ENCODE results near the gene FBLL1. TPM values are rescaled to one million over a fixed set of nuclear protein-coding genes. Genes with fewer than 3 reads are reported as not detected.
A peak's percentile ranks its signal among the peaks of the same experiment; 100 is the strongest.

FBLL1 gene
- total RNA-seq, 2 experiments from 2014 or later = 0.20 TPM; not detected in 1

DNA sequence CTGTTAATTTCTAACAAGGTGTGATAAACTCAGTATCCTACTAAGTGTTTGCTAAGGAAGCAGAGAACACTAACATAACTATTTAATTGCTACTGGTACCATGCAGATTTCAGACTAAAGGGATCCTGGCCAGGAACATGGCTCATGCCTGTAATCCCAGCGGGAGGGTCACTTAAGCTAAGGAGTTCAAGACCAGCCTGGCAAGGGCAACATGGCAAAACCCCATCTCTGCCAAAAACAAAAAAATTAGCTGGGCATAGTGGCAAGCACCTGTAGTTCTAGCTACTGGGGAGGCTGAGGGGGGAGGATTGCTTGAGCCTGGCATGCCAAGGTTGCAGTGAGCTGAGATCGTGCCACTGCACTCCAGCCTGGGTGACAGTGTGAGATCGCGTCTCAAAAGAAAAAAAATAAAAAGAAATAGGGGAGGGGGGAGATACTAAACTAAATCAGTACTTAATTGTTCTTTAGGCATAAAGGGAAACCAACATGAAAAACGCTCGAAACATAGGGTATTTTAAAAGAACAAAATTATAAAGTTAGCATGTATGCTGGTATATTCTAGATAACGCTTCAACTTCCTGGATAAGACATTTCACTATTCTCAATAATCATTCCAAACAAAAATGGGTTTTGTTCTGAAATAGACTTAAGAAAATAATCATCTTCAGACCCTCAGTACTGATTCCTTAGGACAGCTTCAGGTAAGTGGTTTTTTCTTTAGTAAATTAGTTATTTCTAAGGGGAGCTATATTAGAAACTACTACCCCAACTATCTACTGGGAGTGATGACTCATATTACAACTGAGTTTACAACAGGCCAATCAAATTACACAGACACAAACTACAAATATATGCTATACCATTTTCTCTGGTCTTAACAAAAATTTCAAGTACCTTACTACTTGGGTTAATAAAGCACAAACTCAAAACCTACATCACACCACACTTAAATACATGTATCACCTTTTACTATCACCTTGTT is 46.6 kb downstream of the FBLL1 start:
- no peak for TF ChIP-seq CTCF (IDR thresholded peaks at IDR 0.05)
- intact Hi-C loops (cut with micrococcal nuclease) = loop anchor here (5.0 kb wide), 1 partner anchor 88 kb away; the partner anchor contains the start of gene RARS1
- Mint-ChIP-seq H3K4me3 (no peak overlapping the region), H3K4me1 (ENCODE audit: low read depth) (peaks cover 40% of the 10 kb centered on the region), H3K36me3 (ENCODE audit: low read depth) (peaks cover 42% of the 10 kb centered on the region), H3K27me3 (no peaks in the 10 kb centered on the region), H3K9me3 (no peaks in the 10 kb centered on the region), H3K27ac (no peak overlapping the region)
- POLR2A ChIA-PET = interaction anchor here (1.4 kb wide), 1 partner anchor 18 kb away, joined by 4 read pairs; no protein-coding TSS in a partner anchor
- DNase-seq (no peak), ATAC-seq (no peak)
- CTCF ChIA-PET = no interaction called here

DNA sequence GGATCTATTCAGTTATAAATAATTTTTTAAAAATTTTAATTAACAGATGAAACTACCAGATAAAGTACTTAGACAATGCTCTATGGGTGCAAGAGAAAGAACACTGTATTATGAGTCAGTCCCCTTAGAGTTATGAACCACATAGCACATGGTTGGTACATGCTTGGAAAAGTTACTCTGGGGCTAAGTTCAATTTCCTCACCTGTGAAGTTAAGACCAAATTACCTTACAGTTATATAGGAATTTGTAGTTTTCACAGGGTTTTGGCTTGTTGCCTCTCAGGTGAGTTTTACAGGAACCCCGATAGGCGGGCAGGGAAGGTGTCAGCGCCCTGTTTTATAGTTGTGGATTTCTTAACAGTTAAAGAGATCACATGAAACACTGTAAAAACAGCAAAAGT is 48.9 kb downstream of the FBLL1 start:
- no peaks in the 10 kb centered on the region for H3K27me3 Mint-ChIP-seq
- CTCF ChIA-PET = no interaction called here

DNA sequence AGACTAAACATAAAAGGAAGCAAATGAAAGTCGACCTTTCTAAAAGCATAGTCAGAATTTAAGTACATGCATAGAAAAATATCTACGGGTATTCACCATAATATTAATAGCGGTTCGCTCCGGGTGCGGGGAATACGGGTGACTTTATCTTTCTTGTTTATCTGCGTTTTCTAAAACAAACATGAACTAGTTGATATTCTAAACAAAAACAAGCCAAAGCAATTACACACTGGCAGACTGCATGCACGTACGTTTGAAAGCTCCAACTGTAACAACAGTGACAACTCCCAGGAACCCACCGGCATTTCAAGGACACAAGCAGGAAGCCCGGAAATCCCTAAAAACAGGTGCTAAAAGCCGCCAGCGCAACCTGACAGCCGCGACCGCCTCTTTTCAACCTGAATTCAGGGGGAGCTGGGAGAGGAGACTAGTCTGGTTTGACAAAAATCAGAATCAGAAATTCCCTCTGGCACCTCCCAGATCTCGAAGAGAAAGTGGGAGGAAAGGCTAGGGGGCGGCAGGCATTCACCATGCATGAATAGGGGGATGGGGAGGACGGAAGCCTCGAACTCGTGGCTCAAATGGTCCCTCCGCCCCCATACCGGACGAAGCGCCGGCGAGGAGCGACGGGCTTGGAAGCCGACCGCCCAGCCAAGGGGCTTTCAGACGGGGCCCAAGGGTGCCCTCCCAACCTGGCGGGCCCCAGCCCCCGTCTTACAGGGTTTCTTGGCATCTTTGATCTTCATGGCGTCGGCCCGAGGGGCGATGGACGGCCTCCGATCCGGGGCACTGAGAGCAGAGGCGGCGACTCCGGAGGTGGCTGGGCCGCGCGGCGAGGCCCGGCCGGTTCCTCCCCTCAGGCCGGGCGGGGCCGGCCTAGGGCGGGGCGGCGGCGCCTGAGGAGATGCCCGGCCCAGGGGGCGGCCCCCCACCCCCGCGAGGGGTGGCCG is 49.7 kb downstream of the FBLL1 start, which contains the start of gene PANK3:
PANK3 (minus strand) TSS at position 831 of the 950 bp plus-strand sequence; CDS start at position 746, 85 bp downstream.
- POLR2A ChIA-PET = interaction anchor here (0.6 to 1.6 kb wide), 4 partner anchors 8 to 336 kb away, joined by 3 to 5 read pairs (median 4); partner anchors contain the start of gene RARS1
- peaks cover 2% of the 10 kb centered on the region for H3K27me3 Mint-ChIP-seq
- H3K27ac Mint-ChIP-seq = peak within 1 kb of the TSS; percentile 98
- H3K4me3 Mint-ChIP-seq = peak within 1 kb of the TSS; percentile 98
- peaks cover 2% of the 10 kb centered on the region for H3K9me3 Mint-ChIP-seq
- ATAC-seq (peak; percentile 69), DNase-seq (peak; percentile 12)
- CTCF ChIA-PET = interaction anchor here (1.7 kb wide), 1 partner anchor 93 kb away, joined by 4 read pairs; the partner anchor contains the start of gene RARS1
- no peak for TF ChIP-seq CTCF (IDR thresholded peaks at IDR 0.05)
- intact Hi-C loops (cut with micrococcal nuclease) = loop anchor here (5.0 kb wide), 1 partner anchor 92 kb away; the partner anchor contains the start of gene RARS1
- H3K4me1 Mint-ChIP-seq (ENCODE audit: low read depth) = peaks cover 31% of the 10 kb centered on the region
- H3K36me3 Mint-ChIP-seq (ENCODE audit: low read depth) = peaks cover 33% of the 10 kb centered on the region

More for the DNA sequence above, 48.9 kb downstream of the FBLL1 start:
- intact Hi-C loops (cut with micrococcal nuclease) = loop anchor here (5.0 kb wide), 1 partner anchor 91 kb away; the partner anchor contains the start of gene RARS1
- POLR2A ChIA-PET = no interaction called here
- Mint-ChIP-seq H3K36me3 (ENCODE audit: low read depth) (peaks cover 33% of the 10 kb centered on the region), H3K27ac (peak overlapping the region; percentile 93), H3K4me1 (ENCODE audit: low read depth) (peaks cover 31% of the 10 kb centered on the region), H3K9me3 (peaks cover 2% of the 10 kb centered on the region), H3K4me3 (peak overlapping the region; percentile 98)
- TF ChIP-seq CTCF (IDR thresholded peaks at IDR 0.05) = no peak
- ATAC-seq = no peak
- DNase-seq = no peak

DNA sequence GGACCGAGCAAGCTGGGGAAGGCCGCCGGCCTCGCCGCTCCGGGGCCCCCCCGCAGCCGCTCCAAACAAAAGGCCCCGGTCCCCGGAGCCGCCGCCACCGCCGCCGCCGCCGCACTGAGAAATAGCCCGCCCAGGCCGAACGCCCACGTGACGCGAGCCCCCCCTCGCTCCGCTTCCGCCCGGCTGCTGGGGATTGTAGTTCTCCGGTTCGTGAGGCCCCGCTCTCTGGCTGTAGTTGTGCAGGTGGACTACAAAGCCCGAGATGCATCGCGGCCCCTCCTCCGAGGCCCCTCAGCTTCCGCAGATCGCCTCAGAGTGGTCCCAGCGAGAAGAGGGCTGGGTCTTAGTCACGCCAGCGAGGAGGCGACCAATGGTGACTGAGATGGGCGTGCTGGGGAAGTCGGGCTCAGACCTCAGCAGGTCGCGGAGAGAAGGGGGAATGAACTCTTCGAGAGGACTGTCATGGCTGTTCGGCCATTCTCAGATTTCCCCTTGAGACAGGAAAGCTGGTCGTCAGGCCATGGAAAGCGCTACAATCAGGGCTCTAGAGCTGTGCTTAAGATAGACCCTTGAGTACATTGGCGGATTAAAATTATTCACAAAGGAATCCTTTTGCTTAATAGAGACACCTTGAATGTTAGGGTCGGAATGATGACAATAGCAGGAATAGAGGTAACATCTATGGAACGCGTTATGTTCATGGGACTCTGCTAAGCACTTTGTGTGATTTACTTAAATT is 50.6 kb downstream of the FBLL1 start:
- Mint-ChIP-seq H3K27me3 (peaks cover 4% of the 10 kb centered on the region), H3K4me3 (peak overlapping the region; percentile 98), H3K27ac (peak overlapping the region; percentile 98), H3K9me3 (peaks cover 2% of the 10 kb centered on the region), H3K4me1 (ENCODE audit: low read depth) (peaks cover 33% of the 10 kb centered on the region), H3K36me3 (ENCODE audit: low read depth) (peaks cover 27% of the 10 kb centered on the region)
- DNase-seq (peak; percentile 99), ATAC-seq (peak; percentile 97)
- POLR2A ChIA-PET = interaction anchor here (0.6 to 1.6 kb wide), 8 partner anchors 9 to 1718 kb away, joined by 3 to 5 read pairs (median 4); partner anchors contain the start of genes LCP2 and RARS1
- no peak for TF ChIP-seq CTCF (IDR thresholded peaks at IDR 0.05)
- CTCF ChIA-PET = interaction anchor here (0.8 to 1.7 kb wide), 2 partner anchors 9 to 94 kb away, joined by 3 to 4 read pairs; partner anchors contain the start of gene RARS1
- intact Hi-C loops (cut with micrococcal nuclease) = loop anchor here (5.0 kb wide), 1 partner anchor 92 kb away; the partner anchor contains the start of gene RARS1

All from activated CD8-positive, alpha-beta T cell treated with anti-CD3 and anti-CD28 coated beads for 36 hours (primary cell).